NCI-H2029 treated with DMSO at 0.1 percent for 48 hours (cell line): ENCODE results near the gene PACRG.
A peak's percentile ranks its signal among the peaks of the same experiment; 100 is the strongest.

Experiments
- DNase-seq: peaks from one replicate; lab custom pipeline; 2025; lab: John Stamatoyannopoulos, UW

Gene PACRG

GRCh38 chr6:163241683-163242082, 513.9 kb downstream of the PACRG start:
- DNase-seq: no peak

DNA sequence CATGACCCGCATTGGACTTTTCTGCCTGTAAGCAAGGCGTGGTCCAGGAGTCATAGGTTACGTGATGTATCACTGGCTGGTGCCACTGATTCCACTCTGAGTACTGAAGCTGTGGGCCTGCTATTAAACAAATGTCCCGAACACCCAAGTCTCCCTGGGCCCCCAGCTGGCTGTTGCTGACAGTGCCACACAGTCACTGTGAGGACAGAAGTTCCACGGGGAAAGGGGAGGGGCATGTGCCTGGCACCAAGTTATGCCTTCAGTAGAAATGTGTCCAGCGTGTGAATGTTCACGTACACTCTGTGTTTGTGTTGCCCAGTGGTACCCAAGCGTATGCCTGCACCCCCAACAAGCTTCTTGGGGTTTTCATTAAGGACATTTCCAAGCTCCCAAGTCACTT, 515.3 kb downstream of the PACRG start:
- no peak for DNase-seq

- DNase-seq: no peak
Measured at GRCh38 chr6:163243692-163244589, 516.2 kb downstream of the PACRG start.

- no peak for DNase-seq
Measured at GRCh38 chr6:163248051-163248450, 520.3 kb downstream of the PACRG start.

DNA sequence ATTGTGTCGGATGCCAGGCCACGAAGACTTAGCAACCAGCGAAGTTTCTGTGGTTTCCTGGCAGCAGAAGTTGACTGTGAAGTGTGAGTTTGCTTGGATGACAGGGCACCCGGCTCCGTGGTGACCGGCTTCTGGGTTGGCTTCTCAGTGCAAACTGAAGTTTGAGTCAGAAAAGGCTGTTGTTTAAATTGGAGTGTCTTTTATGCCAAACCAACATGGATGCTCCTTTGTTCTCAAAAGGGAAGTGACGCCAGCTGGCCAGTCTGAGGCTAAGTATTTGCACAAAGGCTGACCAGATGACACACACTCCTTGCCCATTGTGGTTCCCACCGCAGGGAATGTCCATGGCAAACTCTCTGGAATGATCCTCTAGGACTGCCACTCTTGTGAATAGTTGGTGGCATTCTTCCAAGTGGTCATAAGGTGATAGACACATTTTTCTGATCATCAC, 521.9 kb downstream of the PACRG start:
- DNase-seq: peak; percentile 4

DNA sequence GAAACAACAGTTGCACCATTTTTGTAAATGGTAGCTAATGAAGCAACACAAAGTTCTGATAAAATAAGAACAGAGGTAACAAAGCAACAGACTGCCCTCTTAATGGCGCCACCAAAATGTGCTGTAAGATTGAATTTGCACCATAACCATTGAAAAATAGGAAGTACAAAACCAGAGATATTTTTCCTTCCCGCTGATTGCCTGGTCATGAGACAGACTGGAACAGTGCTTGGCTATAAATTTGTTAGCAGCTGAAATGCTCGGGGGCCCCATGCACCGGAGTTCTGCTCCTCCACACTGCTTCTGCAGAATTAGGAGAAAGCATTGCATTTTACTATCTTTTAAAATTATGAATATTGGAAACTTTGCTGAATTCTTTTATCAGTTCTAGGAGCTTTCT, 522.3 kb downstream of the PACRG start:
- no peak for DNase-seq

GRCh38 chr6:163252061-163252591, 524.4 kb downstream of the PACRG start:
- DNase-seq: no peak

DNA sequence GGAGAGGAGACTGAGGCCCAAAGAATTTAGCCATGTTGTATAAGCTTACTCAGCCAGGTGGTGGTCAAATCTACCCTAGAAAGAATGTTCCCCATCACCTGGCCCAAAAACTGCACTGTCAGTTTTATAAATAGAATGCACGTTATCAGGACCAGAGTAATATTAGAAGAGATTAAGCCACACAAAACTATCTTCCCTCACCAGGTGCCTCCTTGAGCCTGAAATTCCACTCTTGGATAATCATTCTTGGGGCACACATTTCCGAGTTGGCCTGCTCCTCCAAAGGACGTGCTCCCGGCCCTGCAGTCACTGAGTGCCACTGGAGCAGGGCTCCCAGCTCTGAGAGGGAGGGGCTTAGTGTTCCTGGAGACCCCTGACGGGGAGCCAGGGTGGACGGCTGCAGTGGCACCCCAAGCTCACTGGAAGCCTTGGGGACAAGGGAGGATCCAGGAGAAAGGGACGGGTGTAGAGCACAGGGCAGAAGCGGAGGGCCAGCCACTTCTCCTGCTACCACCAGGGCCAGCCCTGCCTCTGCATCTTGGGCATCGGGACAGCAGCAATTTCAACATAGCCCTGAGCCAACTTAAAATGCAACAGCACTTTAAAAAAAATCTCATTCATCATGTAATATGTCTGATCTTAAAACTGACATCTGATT, 525.9 kb downstream of the PACRG start:
- no peak for DNase-seq

DNA sequence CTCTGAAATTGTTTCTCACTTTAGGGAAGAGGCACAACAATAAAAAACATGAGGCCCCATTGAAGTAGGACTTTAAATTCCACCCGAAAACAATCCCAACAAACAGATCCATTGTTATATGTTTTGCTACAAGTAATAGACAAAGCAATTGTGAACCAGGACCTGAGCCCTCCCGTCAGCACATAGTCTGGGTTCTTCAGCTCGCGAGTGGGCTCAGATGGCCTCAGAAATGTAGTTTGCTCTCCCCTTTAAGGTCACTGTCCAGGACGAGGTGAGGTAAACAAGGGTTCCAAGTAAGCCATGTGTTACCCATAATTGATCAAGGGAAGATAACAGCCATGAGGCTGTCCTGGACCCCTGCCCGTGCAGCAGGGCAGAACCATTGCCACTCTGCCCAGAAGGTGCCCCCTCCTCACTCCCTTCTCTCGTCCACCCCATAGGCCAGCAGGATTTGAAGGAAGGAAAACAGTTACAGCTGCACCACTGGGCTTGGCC, 526.6 kb downstream of the PACRG start:
- DNase-seq: no peak

GRCh38 chr6:163255265-163255664, 527.5 kb downstream of the PACRG start:
- no peak for DNase-seq

- DNase-seq: no peak
Measured at GRCh38 chr6:163259689-163260088, 531.9 kb downstream of the PACRG start.

DNA sequence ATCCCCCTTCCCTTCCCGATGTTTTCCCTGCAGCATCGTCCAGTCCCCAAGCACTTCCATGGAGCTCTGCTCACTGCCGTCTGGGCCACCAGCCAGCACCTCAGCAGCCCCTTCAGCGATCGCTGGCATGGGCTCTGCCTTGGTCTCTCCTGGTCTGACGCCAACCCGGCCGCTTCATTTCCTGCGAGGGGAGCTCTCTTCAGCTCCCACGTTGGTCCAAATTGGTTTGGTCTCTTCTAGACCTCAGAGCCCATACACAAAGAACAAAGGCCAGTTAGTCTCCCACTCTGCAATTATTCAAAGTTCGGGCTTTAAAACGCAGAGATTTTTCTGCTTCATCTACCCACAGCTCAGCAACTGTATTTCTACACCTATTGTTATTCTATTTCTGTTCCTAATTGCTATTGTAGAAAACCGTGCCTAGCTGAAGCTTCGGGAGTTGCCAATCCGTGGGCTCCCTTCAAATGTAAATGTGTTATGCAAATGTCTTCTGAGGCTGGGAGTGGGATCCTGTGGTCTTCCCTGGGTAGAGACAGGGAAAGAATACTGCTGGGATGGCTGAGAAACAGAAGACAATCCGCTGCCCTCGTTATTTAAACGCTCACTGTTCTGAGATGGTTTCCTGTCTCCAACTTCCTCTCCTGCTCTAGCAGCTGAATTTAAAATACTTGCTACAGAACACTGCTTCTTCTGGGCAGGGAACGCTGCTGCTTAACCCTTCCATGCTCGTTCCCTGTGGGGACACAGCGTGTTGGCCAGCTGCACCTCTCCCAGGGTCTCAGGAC, 532.5 kb downstream of the PACRG start:
- DNase-seq: peak; percentile 22

DNA sequence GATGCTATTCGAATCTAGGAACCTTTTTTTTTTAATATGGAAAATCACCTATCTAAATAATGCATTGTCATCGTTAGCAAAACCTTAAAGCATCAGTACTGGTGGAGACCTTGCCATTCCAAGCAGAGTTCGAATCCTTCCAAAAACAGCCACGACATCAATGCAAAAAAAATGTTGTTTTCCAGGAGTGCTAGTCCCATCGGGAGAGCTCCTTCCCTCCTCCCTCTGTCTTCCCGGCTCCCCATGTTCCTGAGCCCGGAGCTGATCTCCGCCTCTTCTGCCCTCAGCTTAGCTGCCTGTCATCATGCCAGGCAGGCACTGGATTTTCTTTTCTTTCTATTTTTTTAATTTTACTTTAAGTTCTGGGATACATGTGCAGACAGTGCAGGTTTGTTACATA, 533.1 kb downstream of the PACRG start:
- DNase-seq: no peak

GRCh38 chr6:163261361-163261760, 533.6 kb downstream of the PACRG start:
- no peak for DNase-seq

DNA sequence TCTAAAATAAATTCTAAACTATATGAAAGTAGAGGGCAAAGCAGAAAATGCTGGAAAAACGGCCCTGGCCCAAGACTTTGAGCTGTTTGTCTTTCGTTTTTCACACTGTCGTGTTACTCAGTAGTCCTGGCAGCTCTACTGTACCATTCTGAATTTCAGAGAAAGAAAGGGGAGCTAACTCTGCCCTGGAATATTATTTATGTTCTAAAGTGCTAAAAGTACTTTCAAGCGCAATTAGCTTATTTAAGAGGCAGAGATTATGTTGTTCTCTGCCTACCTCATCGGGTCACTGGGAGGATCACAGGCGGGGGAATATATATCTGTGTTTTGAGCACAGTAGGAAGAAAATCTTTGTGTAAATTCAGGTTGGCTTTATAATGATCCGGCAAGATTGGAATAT, 534.3 kb downstream of the PACRG start:
- DNase-seq: no peak

- DNase-seq: no peak
Measured at GRCh38 chr6:163263196-163263595, 535.4 kb downstream of the PACRG start.

GRCh38 chr6:163263998-163264661, 536.4 kb downstream of the PACRG start:
- DNase-seq: no peak

DNA sequence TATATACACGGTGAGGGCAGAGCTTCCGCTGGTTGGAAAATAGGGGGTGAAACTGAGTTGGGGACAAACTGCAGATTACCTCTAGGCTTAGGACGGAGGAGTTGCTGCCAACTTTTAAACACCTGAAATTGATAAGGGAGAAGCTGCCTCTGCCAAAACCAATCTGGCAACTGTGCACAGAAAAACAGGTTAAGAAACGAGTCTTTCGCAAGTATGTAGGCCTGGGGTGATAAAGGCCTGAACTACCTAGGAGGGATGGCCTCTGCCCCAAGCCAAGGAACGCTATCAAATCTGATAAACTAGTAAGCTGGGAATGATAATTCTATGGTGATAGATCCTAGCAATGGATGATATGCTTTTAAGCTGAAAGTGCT, 536.9 kb downstream of the PACRG start:
- DNase-seq: no peak

GRCh38 chr6:163281634-163282033, 553.9 kb downstream of the PACRG start:
- no peak for DNase-seq

DNA sequence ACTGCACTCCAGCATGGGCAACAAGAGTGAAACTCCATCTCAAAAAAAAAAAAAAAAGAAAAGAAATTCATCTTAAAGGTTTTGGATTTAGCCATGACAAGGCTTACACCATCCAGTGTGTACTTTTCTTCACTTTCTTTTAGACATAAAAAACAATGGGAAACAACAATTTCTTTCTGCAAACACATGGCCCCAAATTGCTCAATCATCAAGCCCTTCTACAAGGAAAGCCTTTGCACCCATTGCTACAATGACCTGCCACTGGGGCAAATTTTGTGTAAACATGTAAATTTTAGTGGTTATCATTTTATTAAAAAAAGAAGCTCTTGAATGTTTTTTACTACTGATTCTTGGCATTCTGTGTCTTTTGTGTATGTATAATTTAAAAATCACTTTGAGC, 554.9 kb downstream of the PACRG start:
- DNase-seq: no peak

- DNase-seq: no peak
Measured at GRCh38 chr6:163284151-163284550, 556.4 kb downstream of the PACRG start.

- DNase-seq: no peak
Measured at GRCh38 chr6:163285691-163286090, 557.9 kb downstream of the PACRG start.
